PC-3 (cell line): ENCODE results near the gene FTHL17.

Source experiments
- EZH2 ChIP-seq: fragments of 300-600 bp; sonication (generic); IDR thresholded peaks from one replicate; pipeline ENCODE4 v1.6.1; 2017; ENCODE audit warnings: antibody characterized with exemption, mild to moderate bottlenecking, low read length; ENCODE audit not compliant: unreplicated experiment
- EZH2phosphoT487 ChIP-seq: fragments of 300-600 bp; sonication (generic); IDR thresholded peaks from 2 replicates; pipeline ENCODE4 v1.6.1; 2018; ENCODE audit warnings: mild to moderate bottlenecking, antibody characterized with exemption, low read length, borderline replicate concordance
- TF ChIP-seq, protein P1 (sequence below): fragments of 300-600 bp; sonication (generic); conservative IDR thresholded peaks from 2 replicates; pipeline ENCODE4 v1.5.1; 2017; ENCODE audit warnings: antibody characterized with exemption, low read depth, mild to moderate bottlenecking, low read length

DNA sequence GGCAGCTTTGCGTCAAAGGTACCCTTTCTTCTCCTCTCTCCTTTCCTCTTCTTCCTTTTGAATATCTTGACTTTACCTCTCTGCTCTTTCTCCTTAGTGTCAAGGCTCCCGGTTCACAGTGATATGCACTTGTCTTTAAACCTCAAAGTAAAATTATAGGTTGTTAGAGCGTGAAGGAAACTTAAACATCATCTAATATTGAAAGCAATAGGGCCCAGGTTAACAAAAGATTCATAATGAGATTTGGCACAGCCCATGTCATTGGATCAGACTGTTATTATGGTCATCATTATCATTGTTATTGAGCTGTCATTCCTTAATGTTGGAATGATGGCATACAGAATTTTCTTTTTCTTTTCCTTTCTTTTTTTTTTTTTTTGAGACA lies 32.5 kb downstream of the FTHL17 start:
- TF ChIP-seq, protein P1, sequence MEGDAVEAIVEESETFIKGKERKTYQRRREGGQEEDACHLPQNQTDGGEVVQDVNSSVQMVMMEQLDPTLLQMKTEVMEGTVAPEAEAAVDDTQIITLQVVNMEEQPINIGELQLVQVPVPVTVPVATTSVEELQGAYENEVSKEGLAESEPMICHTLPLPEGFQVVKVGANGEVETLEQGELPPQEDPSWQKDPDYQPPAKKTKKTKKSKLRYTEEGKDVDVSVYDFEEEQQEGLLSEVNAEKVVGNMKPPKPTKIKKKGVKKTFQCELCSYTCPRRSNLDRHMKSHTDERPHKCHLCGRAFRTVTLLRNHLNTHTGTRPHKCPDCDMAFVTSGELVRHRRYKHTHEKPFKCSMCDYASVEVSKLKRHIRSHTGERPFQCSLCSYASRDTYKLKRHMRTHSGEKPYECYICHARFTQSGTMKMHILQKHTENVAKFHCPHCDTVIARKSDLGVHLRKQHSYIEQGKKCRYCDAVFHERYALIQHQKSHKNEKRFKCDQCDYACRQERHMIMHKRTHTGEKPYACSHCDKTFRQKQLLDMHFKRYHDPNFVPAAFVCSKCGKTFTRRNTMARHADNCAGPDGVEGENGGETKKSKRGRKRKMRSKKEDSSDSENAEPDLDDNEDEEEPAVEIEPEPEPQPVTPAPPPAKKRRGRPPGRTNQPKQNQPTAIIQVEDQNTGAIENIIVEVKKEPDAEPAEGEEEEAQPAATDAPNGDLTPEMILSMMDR, result no peak
- no peak for TF ChIP-seq EZH2phosphoT487
- TF ChIP-seq EZH2, result no peak
